ENCODE data around the gene G6PD. TPM values are rescaled to one million over a fixed set of nuclear protein-coding genes. Genes with fewer than 3 reads are reported as not detected.

Gene G6PD
- total and polyA plus RNA-seq, 4 donors, result 1.9 to 23.6 (median 5.5) TPM

DNA sequence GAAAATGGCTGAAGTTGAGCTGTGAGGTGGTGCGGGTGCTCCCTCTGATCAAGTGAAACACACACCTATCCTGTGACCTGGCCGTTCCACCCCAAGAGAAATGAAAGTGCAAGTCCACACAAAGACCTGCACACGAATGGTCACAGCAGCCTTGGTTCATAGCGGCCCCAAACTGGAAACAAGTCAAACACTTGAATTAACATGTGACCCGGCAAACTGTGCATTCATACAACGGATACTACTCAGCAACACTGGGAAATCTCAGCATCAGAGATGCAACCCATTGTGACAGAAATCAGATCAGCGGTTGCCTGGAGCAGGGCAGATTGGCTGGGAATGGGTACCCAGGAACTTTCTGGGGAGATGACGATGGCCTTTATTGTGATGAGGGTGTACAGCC, 7.6 kb downstream of the G6PD start:
- Histone ChIP-seq H3K9me3 (ENCODE audit: control insufficient read depth in 4 of 4, low read length in 3 of 4) (no peaks in the 10 kb centered on the region), H3K4me3 (ENCODE audit: low read depth in 1 of 3, low read length in 3 of 3) (no peak overlapping the region), H3K4me1 (ENCODE audit: control insufficient read depth in 4 of 4, insufficient read depth in 4 of 4, low read length in 3 of 4) (peaks cover 4 to 26% (median 17%) of the 10 kb centered on the region in 4 donors), H3K27me3 (ENCODE audit: control insufficient read depth in 4 of 4, insufficient read depth in 4 of 4, low read length in 3 of 4) (no peaks in the 10 kb centered on the region), H3K27ac (ENCODE audit: low read depth in 1 of 2, low read length in 2 of 2) (no peak overlapping the region), H3K36me3 (ENCODE audit: control insufficient read depth in 4 of 4, insufficient read depth in 3 of 4, low read depth in 1 of 4, low read length in 3 of 4) (no peaks in the 10 kb centered on the region), H3K9ac (ENCODE audit: low read depth in 1 of 2, low read length in 2 of 2) (no peak overlapping the region)
- TF ChIP-seq CTCF (IDR thresholded peaks at IDR 0.05; ENCODE audit: low read depth, low read length, missing input control) (no peak), JUND (IDR thresholded peaks at IDR 0.05) (no peak), TAF1 (conservative IDR thresholded peaks at IDR 0.05) (no peak), HNF4A (conservative IDR thresholded peaks at IDR 0.05) (no peak), RAD21 (IDR thresholded peaks at IDR 0.05) (no peak), FOXA2 (IDR thresholded peaks at IDR 0.05) (no peak), RXRA (IDR thresholded peaks at IDR 0.05) (no peak), GABPA (IDR thresholded peaks at IDR 0.05 in 1 of 2, conservative IDR thresholded peaks at IDR 0.05 in 1 of 2) (no peak), ATF3 (IDR thresholded peaks at IDR 0.05) (no peak), FOXA1 (IDR thresholded peaks at IDR 0.05) (no peak), ZBTB33 (IDR thresholded peaks at IDR 0.05) (no peak), HNF4G (IDR thresholded peaks at IDR 0.05) (no peak), YY1 (IDR thresholded peaks at IDR 0.05) (no peak), EGR1 (IDR thresholded peaks at IDR 0.05; ENCODE audit: low read depth in 2 of 2) (no peak), SP1 (IDR thresholded peaks at IDR 0.05) (no peak), NR2F2 (IDR thresholded peaks at IDR 0.05) (no peak)
- TF ChIP-seq, protein P1, sequence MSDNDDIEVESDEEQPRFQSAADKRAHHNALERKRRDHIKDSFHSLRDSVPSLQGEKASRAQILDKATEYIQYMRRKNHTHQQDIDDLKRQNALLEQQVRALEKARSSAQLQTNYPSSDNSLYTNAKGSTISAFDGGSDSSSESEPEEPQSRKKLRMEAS (IDR thresholded peaks at IDR 0.05), result no peak
- TF ChIP-seq, protein P2, sequence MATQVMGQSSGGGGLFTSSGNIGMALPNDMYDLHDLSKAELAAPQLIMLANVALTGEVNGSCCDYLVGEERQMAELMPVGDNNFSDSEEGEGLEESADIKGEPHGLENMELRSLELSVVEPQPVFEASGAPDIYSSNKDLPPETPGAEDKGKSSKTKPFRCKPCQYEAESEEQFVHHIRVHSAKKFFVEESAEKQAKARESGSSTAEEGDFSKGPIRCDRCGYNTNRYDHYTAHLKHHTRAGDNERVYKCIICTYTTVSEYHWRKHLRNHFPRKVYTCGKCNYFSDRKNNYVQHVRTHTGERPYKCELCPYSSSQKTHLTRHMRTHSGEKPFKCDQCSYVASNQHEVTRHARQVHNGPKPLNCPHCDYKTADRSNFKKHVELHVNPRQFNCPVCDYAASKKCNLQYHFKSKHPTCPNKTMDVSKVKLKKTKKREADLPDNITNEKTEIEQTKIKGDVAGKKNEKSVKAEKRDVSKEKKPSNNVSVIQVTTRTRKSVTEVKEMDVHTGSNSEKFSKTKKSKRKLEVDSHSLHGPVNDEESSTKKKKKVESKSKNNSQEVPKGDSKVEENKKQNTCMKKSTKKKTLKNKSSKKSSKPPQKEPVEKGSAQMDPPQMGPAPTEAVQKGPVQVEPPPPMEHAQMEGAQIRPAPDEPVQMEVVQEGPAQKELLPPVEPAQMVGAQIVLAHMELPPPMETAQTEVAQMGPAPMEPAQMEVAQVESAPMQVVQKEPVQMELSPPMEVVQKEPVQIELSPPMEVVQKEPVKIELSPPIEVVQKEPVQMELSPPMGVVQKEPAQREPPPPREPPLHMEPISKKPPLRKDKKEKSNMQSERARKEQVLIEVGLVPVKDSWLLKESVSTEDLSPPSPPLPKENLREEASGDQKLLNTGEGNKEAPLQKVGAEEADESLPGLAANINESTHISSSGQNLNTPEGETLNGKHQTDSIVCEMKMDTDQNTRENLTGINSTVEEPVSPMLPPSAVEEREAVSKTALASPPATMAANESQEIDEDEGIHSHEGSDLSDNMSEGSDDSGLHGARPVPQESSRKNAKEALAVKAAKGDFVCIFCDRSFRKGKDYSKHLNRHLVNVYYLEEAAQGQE (IDR thresholded peaks at IDR 0.05), result no peak
- no peak for DNase-seq (ENCODE audit: low spot score)
- 77% methylated on average over 8 of the region's 8 CpGs for WGBS
